ENCODE data around the gene GTF2H1. TPM values are rescaled to one million over a fixed set of nuclear protein-coding genes. Genes with fewer than 3 reads are reported as not detected.

GTF2H1 gene
- total RNA-seq = 94.9 and 96.7 TPM in 2 replicates

DNA sequence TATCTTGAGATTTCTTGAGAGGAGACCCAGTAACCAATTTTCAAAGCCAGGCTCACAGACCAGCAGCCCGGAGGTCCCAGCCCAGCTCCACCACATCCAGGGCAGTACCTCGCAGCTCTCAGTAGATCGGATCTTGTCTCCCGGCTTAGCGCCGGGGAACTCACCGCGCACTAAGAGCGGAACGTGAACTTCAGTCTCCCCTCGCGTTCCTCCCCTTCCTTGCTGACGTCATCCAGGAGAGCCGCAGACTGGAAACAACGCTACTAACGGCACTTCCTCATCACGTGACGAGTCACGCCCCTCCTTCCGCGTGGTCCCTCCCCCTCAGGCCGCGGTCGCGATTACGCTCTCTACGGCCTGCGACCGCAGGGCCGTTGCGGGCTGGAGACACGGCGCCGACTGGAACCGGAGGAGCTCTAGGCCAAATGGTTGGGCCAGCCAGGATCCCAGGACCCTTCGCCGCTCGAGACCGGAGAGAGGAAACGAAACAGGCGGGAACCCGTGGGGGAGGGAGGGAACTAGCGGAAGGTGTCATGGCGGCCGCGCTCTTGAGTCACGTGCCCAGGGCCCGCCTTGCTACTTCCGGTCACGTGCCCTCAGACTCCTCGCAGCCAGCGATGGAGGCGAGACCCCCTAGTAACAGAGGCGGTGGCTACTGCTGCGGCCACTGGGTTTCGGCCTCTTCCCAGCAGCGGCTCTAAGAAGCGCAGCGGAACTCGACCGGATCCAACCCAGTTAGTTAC, at the start of gene GTF2H1, which contains the start of gene HPS5:
TSS of gene GTF2H1 (plus strand) at position 599 of the 743 bp plus-strand sequence. CDS start 10,508 bp downstream, outside the sequence.
TSS of gene HPS5 (minus strand) at position 172 of the 743 bp plus-strand sequence. CDS start 4,282 bp downstream, outside the sequence.

DNA sequence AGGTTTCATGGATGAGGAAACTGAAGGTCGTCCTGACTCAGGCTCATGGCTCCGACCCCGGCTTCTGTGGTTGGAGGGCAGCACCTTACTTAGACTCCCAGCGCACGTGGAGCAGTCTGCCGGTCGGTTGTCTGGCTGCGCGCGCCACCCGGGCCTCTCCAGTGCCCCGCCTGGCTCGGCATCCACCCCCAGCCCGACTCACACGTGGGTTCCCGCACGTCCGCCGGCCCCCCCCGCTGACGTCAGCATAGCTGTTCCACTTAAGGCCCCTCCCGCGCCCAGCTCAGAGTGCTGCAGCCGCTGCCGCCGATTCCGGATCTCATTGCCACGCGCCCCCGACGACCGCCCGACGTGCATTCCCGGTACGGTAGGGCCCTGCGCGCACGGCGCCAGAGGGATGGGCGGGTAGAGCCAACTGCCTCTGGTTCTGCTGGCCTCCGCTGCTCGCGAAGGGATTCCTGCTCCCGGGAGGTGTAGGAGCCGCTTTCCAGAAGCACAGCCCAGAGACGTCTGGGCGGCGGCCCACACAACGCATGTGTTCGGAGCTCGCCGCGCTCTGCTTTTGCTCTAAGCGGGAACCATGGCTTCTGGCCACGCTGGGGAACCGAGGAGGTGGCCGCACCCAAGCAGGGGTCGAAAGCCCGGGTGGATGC, 72.0 kb downstream of the GTF2H1 start, which contains the start of gene LDHA:
TSS of gene LDHA (plus strand) at position 289 of the 653 bp plus-strand sequence. CDS start 2,280 bp downstream, outside the sequence.

Other genes with a start within 250 kb of the GTF2H1 start
- gene SAAL1, start 216.5 kb upstream of the GTF2H1 start, total RNA-seq = 16.7 and 17.2 TPM in 2 replicates
- under 0.01 and 0.21 TPM in 2 replicates for gene MRGPRX3, start 190.0 kb upstream of the GTF2H1 start, total RNA-seq
- gene MRGPRX4, start 149.7 kb upstream of the GTF2H1 start, total RNA-seq = not detected in 2 replicates
- 0.64 TPM in 1 of 2 replicates, not detected in the other for gene SAA4, start 85.8 kb upstream of the GTF2H1 start, total RNA-seq
- gene SAA2, start 73.9 kb upstream of the GTF2H1 start, total RNA-seq = 1.7 and 37.6 TPM in 2 replicates
- 10.3 and 80.4 TPM in 2 replicates for gene SAA1, start 56.3 kb upstream of the GTF2H1 start, total RNA-seq
- 65.5 and 87.8 TPM in 2 replicates for gene HPS5, start 427 bp upstream of the GTF2H1 start, total RNA-seq
- 451 and 1,044 TPM in 2 replicates for gene LDHA, start 72.0 kb downstream of the GTF2H1 start, total RNA-seq
- not detected in 2 replicates for gene LDHC, start 89.8 kb downstream of the GTF2H1 start, total RNA-seq
- not detected in 2 replicates for gene LDHAL6A, start 133.3 kb downstream of the GTF2H1 start, total RNA-seq
- 59.7 and 62.9 TPM in 2 replicates for gene TSG101, start 204.4 kb downstream of the GTF2H1 start, total RNA-seq

Measured in nasal cavity respiratory epithelium epithelial cell of viscerocranial mucosa (primary cell).